Tibial artery (tissue), 4 donors: Measurements from ENCODE around the gene AP1M1.

Experiments used
- DNase-seq, 2 donors: peaks; one replicate each; pipeline ENCODE4 v3.0.0-alpha.2; 2019
- H3K27ac ChIP-seq, 2 donors: fragments of 200-600 bp; sonication (generic) in 1 of 2; 1 replicate in 1 of 2; 2 replicates in 1 of 2; pipeline ENCODE4 v1.5.1; 2018 to 2019; ENCODE audit warnings: mild to moderate bottlenecking in 1 of 2
- H3K27me3 ChIP-seq, 2 donors: fragments of 200-600 bp; sonication (generic) in 1 of 2; one replicate each; pipeline versions ENCODE4 v1.5.1 to v1.6.0; 2016 to 2019
- H3K36me3 ChIP-seq, 3 donors: fragments of 200-600 bp; sonication (generic) in 2 of 3; one replicate each; pipeline ENCODE4 v1.5.1; 2016 to 2019; ENCODE audit warnings: mild to moderate bottlenecking in 2 of 3
- H3K4me1 ChIP-seq, 4 donors: fragments of 200-600 bp; sonication (generic) in 2 of 4; 1 replicate in 3 of 4; 2 replicates in 1 of 4; pipeline ENCODE4 v1.5.1; 2016 to 2019
- H3K4me3 ChIP-seq, 2 donors: fragments of 200-600 bp; sonication (generic) in 1 of 2; 1 replicate in 1 of 2; 2 replicates in 1 of 2; pipeline ENCODE4 v1.5.1; 2018 to 2019; ENCODE audit warnings: mild to moderate bottlenecking in 2 of 2
- H3K9me3 ChIP-seq, 3 donors: fragments of 200-600 bp; sonication (generic) in 1 of 3; one replicate each; pipeline ENCODE4 v1.5.1; 2016 to 2019
- CTCF ChIP-seq, 2 experiments: fragments of 200-600 bp in 1 of 2; fragments of 450-650 bp in 1 of 2; IDR thresholded peaks; one replicate each; pipeline ENCODE4 v1.5.1; 2017 to 2019; ENCODE audit warnings: antibody characterized with exemption in 2 of 2, mild to moderate bottlenecking in 1 of 2, moderate library complexity in 1 of 2
- intact Hi-C: fragments of 100-400 bp; cut with DNase I; formaldehyde crosslinking; loops from one replicate; pipeline ENCODE4 v1.15.0; 2023; ENCODE audit warnings: low total_unique reads

Gene AP1M1

DNA sequence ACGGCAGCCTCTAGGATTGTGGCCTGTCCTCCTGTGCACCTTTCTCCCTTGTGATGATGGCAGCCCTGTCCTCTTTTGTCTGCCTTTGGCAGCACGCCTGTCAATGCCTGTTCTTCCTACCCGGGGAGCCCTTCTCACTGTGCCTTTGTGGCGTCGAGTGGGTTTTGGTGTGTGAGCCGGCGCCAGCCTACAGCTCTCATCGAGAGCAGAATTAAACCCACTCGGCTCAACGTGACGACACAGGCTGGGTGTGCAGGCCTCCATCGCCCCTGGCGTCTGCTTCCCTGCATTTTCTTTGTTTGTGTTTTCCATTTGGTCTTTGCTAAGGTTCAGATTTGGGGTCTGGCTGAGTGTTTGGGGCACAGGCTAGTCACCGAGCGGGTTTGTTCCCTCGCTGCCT lies 34.4 kb downstream of the AP1M1 start:
- H3K27ac ChIP-seq, result no peak overlapping the region
- H3K9me3 ChIP-seq, result no peaks in the 10 kb centered on the region
- intact Hi-C loops, result no loop called here
- no peaks in the 10 kb centered on the region for H3K27me3 ChIP-seq
- peak in 1 of 2 donors; percentile 55 for DNase-seq
- H3K4me3 ChIP-seq, result no peak overlapping the region
- no peaks in the 10 kb centered on the region for H3K4me1 ChIP-seq
- peaks cover 78 to 95% (median 94%) of the 10 kb centered on the region in 3 donors for H3K36me3 ChIP-seq
- no peak for TF ChIP-seq CTCF (IDR thresholded peaks at IDR 0.05)

DNA sequence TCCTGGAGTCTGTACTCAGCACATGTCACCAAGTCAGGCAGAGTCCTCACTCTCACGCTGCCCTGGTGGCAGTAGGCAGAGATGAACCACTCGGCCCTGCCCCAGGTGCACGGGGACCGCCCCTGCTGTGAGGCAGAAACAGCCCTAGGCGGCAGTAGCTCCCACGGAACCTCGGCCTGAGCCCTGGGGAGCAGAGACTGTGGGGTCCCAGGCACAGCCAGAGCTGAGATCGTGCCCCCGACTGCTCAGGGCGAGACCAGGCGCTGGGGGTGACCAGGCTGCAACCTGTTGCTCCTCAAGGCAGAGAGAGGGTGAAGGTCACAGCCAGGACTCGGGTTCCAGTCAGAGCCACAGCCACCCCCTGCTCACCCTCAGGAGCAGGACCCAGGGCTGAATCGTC lies 34.9 kb downstream of the AP1M1 start:
- Histone ChIP-seq H3K27ac (no peak overlapping the region), H3K36me3 (peaks cover 76 to 91% (median 90%) of the 10 kb centered on the region in 3 donors), H3K4me3 (no peak overlapping the region), H3K9me3 (no peaks in the 10 kb centered on the region), H3K27me3 (no peaks in the 10 kb centered on the region), H3K4me1 (no peaks in the 10 kb centered on the region)
- no peak for DNase-seq
- TF ChIP-seq CTCF (IDR thresholded peaks at IDR 0.05), result no peak
- intact Hi-C loops, result no loop called here

GRCh38 chr19:16233081-16233776 lies 35.5 kb downstream of the AP1M1 start:
- no peak for TF ChIP-seq CTCF (IDR thresholded peaks at IDR 0.05)
- no peaks in the 10 kb centered on the region for H3K27me3 ChIP-seq
- peak in 1 of 2 donors; percentile 63 for DNase-seq
- H3K9me3 ChIP-seq, result no peaks in the 10 kb centered on the region
- intact Hi-C loops, result no loop called here
- H3K36me3 ChIP-seq, result peaks cover 70 to 84% (median 83%) of the 10 kb centered on the region in 3 donors
- no peak overlapping the region for H3K27ac ChIP-seq
- no peaks in the 10 kb centered on the region for H3K4me1 ChIP-seq
- no peak overlapping the region for H3K4me3 ChIP-seq

- H3K9me3 ChIP-seq, result no peaks in the 10 kb centered on the region
- peaks cover 62 to 77% (median 76%) of the 10 kb centered on the region in 3 donors for H3K36me3 ChIP-seq
- TF ChIP-seq CTCF (IDR thresholded peaks at IDR 0.05), result no peak
- no peaks in the 10 kb centered on the region for H3K27me3 ChIP-seq
- no peaks in the 10 kb centered on the region for H3K4me1 ChIP-seq
- no peak overlapping the region for H3K27ac ChIP-seq
- DNase-seq, result peak in 1 of 2 donors; percentile 63
- intact Hi-C loops, result no loop called here
- no peak overlapping the region for H3K4me3 ChIP-seq
Observed at GRCh38 chr19:16233836-16234551, 36.3 kb downstream of the AP1M1 start.

GRCh38 chr19:16234552-16235445 lies 37.1 kb downstream of the AP1M1 start:
- no peak overlapping the region for H3K27ac ChIP-seq
- no peaks in the 10 kb centered on the region for H3K9me3 ChIP-seq
- TF ChIP-seq CTCF (IDR thresholded peaks at IDR 0.05), result no peak
- no peaks in the 10 kb centered on the region for H3K4me1 ChIP-seq
- peaks cover 57 to 69% (median 68%) of the 10 kb centered on the region in 3 donors for H3K36me3 ChIP-seq
- no peak overlapping the region for H3K4me3 ChIP-seq
- DNase-seq, result peak in 1 of 2 donors; percentile 51
- H3K27me3 ChIP-seq, result no peaks in the 10 kb centered on the region
- intact Hi-C loops, result no loop called here
